ENCODE results near the gene SARNP.

DNA sequence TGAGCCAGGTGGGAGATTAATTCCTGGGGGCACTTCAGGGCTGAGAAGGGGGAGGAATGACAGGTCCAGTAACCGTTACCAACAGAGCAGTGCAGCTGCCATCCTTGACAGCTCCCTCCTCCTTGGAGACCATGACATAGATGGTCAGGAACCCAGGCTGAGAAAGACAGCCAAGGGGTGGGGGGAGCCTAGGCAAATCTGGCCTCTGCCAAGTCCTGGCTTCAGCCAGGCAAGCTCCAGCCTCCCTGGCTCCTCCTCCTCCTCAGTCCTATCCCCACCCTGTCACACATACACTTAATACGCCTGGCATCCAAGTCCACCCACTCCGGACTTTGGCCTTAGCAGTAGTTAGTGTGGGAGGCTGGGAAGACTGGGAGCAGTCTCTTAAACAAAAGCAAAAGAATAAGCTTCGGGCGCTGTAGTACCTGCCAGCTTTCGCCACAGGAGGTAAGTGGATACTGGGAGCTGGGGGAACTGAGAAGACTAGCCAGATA, 97.4 kb downstream of the SARNP start, which contains the start of gene RDH5:
- TF ChIP-seq CTCF (conservative IDR thresholded peaks at IDR 0.05 in 1 of 2, IDR thresholded peaks at IDR 0.05 in 1 of 2; ENCODE audit: low read depth in 1 of 2, low read length in 2 of 2), result no peak
- TF ChIP-seq EZH2 (IDR thresholded peaks at IDR 0.05; ENCODE audit: low read length, missing control alignments), result no peak
